ENCODE data around the gene NT5DC1. TPM values are rescaled to one million over a fixed set of nuclear protein-coding genes. Genes with fewer than 3 reads are reported as not detected.

Gene NT5DC1
- total RNA-seq (2014; rRNA removed; shearing (Covaris generic)), result 13.4 and 14.3 TPM in 2 replicates

- peak; percentile 83 for DNase-seq (ENCODE audit: low read depth)
Observed at GRCh38 chr6:116100419-116101301, at the start of gene NT5DC1. TSS of gene NT5DC1 (plus strand) at chr6:116100853. CDS start at chr6:116100931, 78 bp downstream.

DNA sequence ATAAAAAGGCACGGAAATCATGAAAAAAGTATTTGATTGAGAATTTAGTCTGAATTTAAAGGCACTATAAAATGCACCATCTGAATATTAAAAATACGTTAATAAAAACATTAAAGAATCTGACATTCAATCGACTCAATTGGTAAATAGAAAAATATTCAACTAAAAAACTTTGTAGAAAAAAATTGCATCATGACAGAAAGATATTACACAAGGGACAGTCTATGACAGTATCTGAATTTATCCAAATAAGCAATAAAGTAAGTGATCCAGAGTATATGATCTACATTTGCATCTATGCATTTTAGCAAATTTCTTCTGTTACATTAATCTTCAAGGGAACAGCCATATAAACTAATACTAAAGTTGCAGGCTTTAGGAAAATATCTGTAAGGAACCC is 49.4 kb upstream of the NT5DC1 start:
- DNase-seq (ENCODE audit: low read depth), result no peak

DNA sequence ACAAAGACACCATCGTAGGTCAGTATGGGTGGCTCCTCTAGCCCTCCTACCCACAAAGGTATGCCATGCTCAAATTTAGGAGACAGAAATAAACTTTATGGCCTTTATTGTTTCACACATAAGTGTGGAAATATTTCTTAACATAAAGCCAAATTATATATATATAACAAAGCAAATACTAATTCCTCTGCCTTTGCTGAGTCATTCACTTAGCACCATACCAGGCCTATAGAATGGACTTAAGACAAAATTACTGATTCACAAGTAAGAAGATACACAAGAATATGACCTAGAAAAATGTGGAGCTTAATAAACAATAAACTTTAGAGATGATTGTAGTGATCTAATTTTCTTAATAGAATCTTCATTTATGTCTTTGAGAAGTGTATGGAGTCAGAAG is 45.1 kb upstream of the NT5DC1 start:
- DNase-seq (ENCODE audit: low read depth), result no peak

- no peak for DNase-seq (ENCODE audit: low read depth)
Observed at GRCh38 chr6:116057766-116058165, 42.9 kb upstream of the NT5DC1 start.

DNA sequence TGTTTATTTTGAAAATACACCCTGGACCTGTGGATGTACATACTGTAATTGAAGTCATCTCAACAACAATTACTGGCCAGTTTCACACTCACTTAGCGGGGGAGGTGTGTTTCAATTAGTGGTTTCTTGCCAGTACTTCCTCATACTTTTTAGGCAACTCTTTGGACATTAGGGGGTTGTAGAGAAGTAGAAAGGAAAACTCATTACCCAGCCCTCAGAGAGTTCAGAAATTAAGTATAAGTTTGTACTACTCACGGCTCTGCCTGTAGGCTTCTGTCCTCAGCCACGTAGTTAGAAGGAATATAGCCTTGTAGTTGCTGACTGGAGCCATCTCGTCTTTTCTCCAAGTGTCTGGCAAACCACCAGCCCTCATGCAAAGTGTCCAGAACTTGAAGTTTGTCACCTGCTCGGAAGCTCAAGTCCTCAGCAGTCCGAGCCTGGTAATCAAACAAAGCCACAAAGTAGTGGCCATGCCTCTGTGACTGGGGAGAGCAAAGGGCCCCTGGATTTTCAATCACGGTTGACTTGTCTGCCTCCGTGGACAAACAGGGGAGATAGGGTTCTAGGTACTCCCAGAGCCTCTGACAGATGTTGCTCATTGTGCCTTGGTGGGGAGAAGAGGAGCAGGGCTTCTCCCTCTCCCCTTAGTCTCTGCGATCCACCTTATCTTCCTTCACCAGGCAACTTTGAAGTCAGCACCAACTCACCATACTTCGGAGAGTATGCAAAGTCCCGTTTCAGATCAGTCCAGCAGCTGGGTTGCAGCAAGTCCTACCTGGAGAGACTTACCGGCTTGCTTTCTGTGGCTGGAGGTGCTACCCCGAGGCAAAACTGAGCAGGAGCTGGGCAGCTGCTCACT is 40.7 kb upstream of the NT5DC1 start:
- peak; percentile 41 for DNase-seq (ENCODE audit: low read depth)

GRCh38 chr6:116060572-116061283 is 39.9 kb upstream of the NT5DC1 start, which contains the start of gene FRK:
TSS of gene FRK (minus strand) at chr6:116060891. CDS start at chr6:116060311, 580 bp downstream.
- peak; percentile 81 for DNase-seq (ENCODE audit: low read depth)

GRCh38 chr6:116062496-116062895 is 38.2 kb upstream of the NT5DC1 start:
- no peak for DNase-seq (ENCODE audit: low read depth)

DNA sequence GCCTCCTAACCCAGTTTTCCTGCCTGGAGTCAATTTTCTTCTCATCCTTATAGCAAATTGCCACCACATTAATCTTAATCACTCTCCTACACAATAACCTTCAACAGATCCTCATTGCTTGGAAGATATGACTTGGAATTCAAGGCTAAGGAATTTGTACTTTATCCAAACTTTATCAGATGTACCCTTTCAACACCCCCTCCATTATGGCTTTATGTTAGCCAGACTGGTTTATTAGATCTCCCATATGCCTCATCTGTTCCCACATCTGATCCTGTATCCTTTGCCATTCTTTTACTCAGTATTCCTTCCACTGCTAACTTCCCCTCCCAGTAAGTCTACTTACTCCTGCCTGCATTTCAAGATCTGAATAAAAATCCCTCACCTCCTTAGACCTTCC is 36.0 kb upstream of the NT5DC1 start:
- DNase-seq (ENCODE audit: low read depth), result no peak

- DNase-seq (ENCODE audit: low read depth), result no peak
Observed at GRCh38 chr6:116066789-116067188, 33.9 kb upstream of the NT5DC1 start.

GRCh38 chr6:116070101-116070500 is 30.6 kb upstream of the NT5DC1 start:
- DNase-seq (ENCODE audit: low read depth), result no peak

DNA sequence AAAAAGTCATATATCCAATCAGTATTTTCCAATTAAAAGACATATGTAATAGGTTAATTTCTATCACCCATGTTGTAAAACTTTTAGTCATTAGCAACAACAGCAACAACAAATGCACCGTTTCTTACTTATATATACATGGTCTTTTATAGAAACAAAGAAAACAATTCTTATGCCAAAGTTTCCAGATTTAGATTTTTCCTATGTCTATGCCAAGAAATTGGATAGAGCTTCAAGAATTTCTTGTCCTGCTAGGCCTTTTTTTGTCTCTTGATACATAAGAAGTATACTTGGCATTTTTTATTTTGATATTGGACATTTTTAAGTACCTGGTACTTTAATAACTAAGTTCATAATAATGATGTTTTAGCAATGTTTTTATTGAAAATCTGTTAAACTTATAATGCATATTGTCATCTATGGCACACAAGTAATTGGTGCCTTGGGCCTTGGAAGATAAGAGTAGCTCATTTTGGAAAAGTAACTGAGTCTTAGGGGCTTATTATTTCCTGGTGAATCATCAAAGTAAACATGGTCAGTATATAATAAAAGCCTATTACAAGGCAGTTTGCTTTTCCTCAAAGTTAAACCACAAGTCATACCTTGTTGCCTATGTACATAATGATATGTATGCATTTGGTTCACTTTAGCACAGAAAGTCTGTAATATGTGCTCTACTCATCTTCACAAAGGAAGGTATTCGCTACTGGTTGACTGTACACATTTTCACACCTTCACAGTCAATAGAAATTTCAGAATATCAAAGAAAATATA is 29.9 kb upstream of the NT5DC1 start:
- DNase-seq (ENCODE audit: low read depth), result no peak

DNA sequence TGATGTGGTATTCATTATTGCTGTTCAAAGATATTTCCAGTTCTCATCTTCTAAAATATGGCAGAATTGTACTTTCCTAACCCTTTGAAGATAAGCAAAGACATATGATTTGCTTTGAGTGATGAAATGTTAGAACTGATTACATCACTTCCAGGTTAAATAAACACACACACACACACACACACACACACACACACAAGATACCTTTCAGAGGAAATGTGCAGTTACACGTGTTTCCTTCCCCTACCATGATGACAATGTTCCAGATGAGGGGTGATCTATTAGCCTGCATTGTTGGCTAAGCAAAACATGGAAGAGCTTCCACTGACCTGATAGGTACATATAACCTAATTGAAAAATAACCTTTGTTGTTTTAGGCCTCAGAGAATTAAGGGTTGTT is 28.3 kb upstream of the NT5DC1 start:
- no peak for DNase-seq (ENCODE audit: low read depth)

- DNase-seq (ENCODE audit: low read depth), result peak; percentile 79
Observed at GRCh38 chr6:116073765-116074440, 26.8 kb upstream of the NT5DC1 start.

DNA sequence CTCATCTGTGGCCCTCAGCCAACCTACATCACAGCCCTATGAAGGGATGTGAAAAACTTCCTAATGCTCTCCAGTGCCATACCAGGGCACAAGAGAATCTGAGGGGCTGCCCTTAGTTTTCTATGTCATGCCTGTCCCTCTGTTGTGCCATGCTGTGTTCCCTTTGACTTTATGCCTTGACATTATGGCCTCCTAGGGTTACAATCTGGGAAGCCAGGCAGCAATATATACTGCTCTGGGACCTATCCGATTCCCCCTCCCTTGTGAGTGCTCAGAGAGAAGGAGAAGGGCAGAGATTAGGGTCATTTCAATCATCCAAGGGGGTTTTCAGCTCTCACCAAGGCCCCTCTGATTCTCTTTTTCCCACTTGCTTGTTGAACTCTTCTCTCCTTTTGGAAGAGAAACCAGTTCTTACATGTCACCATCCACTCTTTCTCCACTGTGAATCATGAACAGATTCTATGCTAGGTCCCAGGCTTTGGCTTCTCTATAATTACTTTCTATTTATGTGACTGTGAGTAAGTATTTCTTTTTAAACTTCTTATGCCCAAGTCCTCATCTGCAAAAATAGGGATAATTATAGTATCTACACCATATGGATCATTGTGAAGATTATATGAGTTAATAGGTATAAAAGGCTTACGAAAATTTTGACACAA is 25.8 kb upstream of the NT5DC1 start:
- DNase-seq (ENCODE audit: low read depth), result no peak

- DNase-seq (ENCODE audit: low read depth), result no peak
Observed at GRCh38 chr6:116078522-116078921, 22.1 kb upstream of the NT5DC1 start.

DNA sequence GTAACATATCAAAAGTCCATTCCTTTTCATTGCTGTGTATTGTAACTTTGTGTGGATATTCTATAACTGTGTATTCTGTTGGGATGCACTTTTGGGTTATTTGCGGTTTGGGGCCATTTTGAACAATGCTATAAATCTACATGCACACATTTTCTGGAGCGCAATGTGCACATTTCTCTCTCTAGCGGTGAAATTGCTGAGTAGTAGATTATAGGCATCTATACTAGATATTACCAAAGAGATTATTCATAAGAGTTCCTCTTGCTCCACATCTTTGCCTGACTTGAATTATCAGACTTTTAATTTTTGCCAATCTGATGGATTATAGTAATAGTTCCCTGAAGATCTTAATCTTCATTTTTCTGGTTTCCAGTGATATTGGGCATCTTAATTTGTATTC is 21.7 kb upstream of the NT5DC1 start:
- no peak for DNase-seq (ENCODE audit: low read depth)

GRCh38 chr6:116083052-116083451 is 17.6 kb upstream of the NT5DC1 start:
- DNase-seq (ENCODE audit: low read depth), result no peak

GRCh38 chr6:116084284-116084683 is 16.4 kb upstream of the NT5DC1 start:
- no peak for DNase-seq (ENCODE audit: low read depth)

- DNase-seq (ENCODE audit: low read depth), result peak; percentile 94
Observed at GRCh38 chr6:116087437-116088027, 13.1 kb upstream of the NT5DC1 start.

- DNase-seq (ENCODE audit: low read depth), result no peak
Observed at GRCh38 chr6:116088946-116089345, 11.7 kb upstream of the NT5DC1 start.
